Lower leg skin (tissue), 3 donors: Measurements from ENCODE around the gene ADGRL1.

Source experiments
- POLR2A ChIP-seq, 2 donors: fragments of 450-650 bp; IDR thresholded peaks; one replicate each; pipeline ENCODE4 v1.6.1; 2016 to 2017; ENCODE audit warnings: antibody characterized with exemption in 2 of 2, mild to moderate bottlenecking in 1 of 2, moderate library complexity in 1 of 2
- TF ChIP-seq, protein P1 (sequence below), 3 donors: fragments of 450-650 bp; IDR thresholded peaks; one replicate each; pipeline ENCODE4 v1.5.1; 2016; ENCODE audit warnings: antibody characterized with exemption in 3 of 3, mild to moderate bottlenecking in 3 of 3, moderate library complexity in 2 of 3

DNA sequence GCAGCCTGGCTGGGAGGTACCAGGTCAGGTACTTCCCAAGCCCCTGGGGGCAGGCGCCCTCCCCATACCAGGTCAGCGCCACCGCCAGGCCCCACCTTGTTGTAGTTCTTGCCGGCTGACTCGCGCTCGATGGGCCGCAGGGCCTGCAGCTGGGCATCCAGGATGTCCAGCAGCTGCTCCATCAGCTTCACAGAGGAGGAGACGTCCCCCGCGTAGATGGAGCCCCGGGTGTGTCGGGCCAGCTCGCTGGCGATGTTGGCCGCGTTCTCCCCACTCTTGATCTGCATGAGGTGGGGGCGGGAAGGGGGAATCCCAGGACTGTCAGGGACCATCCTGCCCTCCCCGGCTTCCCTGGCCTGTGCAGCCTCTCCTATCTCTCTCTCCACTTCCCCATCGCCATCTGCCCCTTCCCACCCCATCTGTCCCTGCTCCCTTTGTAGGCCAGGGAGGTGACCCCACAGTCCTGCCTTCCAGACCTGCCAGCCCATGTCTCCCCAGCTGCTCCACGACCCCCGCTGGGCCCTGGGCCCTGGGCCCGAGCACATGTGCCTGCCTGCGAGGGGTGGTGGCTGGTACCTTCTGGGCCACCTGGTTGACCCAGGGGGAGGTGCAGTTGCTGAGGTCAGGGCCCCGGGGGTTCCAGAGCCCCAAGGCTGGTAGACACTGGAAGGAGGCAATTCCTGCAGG, 45.8 kb downstream of the ADGRL1 start:
- TF ChIP-seq, protein P1, sequence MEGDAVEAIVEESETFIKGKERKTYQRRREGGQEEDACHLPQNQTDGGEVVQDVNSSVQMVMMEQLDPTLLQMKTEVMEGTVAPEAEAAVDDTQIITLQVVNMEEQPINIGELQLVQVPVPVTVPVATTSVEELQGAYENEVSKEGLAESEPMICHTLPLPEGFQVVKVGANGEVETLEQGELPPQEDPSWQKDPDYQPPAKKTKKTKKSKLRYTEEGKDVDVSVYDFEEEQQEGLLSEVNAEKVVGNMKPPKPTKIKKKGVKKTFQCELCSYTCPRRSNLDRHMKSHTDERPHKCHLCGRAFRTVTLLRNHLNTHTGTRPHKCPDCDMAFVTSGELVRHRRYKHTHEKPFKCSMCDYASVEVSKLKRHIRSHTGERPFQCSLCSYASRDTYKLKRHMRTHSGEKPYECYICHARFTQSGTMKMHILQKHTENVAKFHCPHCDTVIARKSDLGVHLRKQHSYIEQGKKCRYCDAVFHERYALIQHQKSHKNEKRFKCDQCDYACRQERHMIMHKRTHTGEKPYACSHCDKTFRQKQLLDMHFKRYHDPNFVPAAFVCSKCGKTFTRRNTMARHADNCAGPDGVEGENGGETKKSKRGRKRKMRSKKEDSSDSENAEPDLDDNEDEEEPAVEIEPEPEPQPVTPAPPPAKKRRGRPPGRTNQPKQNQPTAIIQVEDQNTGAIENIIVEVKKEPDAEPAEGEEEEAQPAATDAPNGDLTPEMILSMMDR (IDR thresholded peaks at IDR 0.05) = no peak
- no peak for TF ChIP-seq POLR2A (IDR thresholded peaks at IDR 0.05)
